HepG2 (cell line): ENCODE results near the gene CTXN1. TPM values are rescaled to one million over a fixed set of nuclear protein-coding genes. Genes with fewer than 3 reads are reported as not detected.

Experiments used
- CBX1 ChIP-seq: IDR thresholded peaks from one replicate; pipeline ENCODE4 v1.6.1; 2016; ENCODE audit warnings: antibody characterized with exemption, low read depth
- CBX5 ChIP-seq: sonication (generic); formaldehyde crosslinking; IDR thresholded peaks from 2 replicates; pipeline ENCODE4 v1.4.0; 2020; ENCODE audit warnings: missing genetic modification reagents, borderline replicate concordance
- ERF ChIP-seq: IDR thresholded peaks from 2 replicates; pipeline ENCODE4 v1.6.1; 2018; ENCODE audit warnings: missing biosample characterization, missing genetic modification reagents
- EZH2 ChIP-seq: conservative IDR thresholded peaks from 2 replicates; pipeline ENCODE4 v1.6.1; 2012; ENCODE audit warnings: mild to moderate bottlenecking, low read depth, low read length, moderate library complexity
- HHEX ChIP-seq: IDR thresholded peaks from 2 replicates; pipeline ENCODE4 v1.6.1; 2016; ENCODE audit warnings: control low read depth
- IRF2 ChIP-seq: IDR thresholded peaks from 2 replicates; pipeline ENCODE4 v1.6.1; 2018; ENCODE audit warnings: missing genetic modification reagents, missing compliant biosample characterization
- KAT7 ChIP-seq: IDR thresholded peaks from 2 replicates; pipeline ENCODE4 v1.6.1; 2018; ENCODE audit warnings: borderline replicate concordance, missing compliant biosample characterization
- KDM1A ChIP-seq: IDR thresholded peaks from 2 replicates; pipeline ENCODE4 v1.6.1; 2016; ENCODE audit warnings: missing compliant biosample characterization
- MBD4 ChIP-seq: IDR thresholded peaks from 2 replicates; pipeline ENCODE4 v1.6.1; 2012; ENCODE audit warnings: low read length, inconsistent platforms, borderline replicate concordance
- MED1 ChIP-seq: sonication (generic); formaldehyde crosslinking; IDR thresholded peaks from 2 replicates; pipeline ENCODE4 v1.4.0; 2020; ENCODE audit warnings: missing genetic modification reagents
- NFKB2 ChIP-seq: sonication (generic); formaldehyde crosslinking; IDR thresholded peaks from 2 replicates; pipeline ENCODE4 v1.4.0; 2020; ENCODE audit warnings: missing genetic modification reagents, borderline replicate concordance
- PCBP2 ChIP-seq: fragments of 200-400 bp; formaldehyde crosslinking; optimal IDR thresholded peaks from 2 replicates; pipeline ENCODE3; 2018; ENCODE audit warnings: low read length, low read depth; ENCODE audit not compliant: poor library complexity, severe bottlenecking
- PRDM4 ChIP-seq: sonication (generic); formaldehyde crosslinking; IDR thresholded peaks from 2 replicates; pipeline ENCODE4 v1.9.0; 2021; ENCODE audit warnings: missing genetic modification reagents, borderline replicate concordance
- RARG ChIP-seq: sonication (generic); formaldehyde crosslinking; IDR thresholded peaks from 2 replicates; pipeline ENCODE4 v1.4.0; 2020; ENCODE audit warnings: low read depth, mild to moderate bottlenecking, missing genetic modification reagents
- SOX13 ChIP-seq, 3 experiments: fragments of 450-650 bp in 1 of 3; sonication (generic) in 1 of 3; formaldehyde crosslinking in 1 of 3; IDR thresholded peaks in 2 of 3; conservative IDR thresholded peaks in 1 of 3; 2 replicates each; pipeline versions ENCODE4 v1.5.0 to v1.6.1; 2016 to 2020; ENCODE audit warnings: antibody characterized with exemption in 1 of 3, mild to moderate bottlenecking in 1 of 3, missing compliant biosample characterization in 1 of 3, missing genetic modification reagents in 1 of 3, moderate library complexity in 1 of 3
- ZBTB1 ChIP-seq: sonication (generic); formaldehyde crosslinking; IDR thresholded peaks from 2 replicates; pipeline ENCODE4 v1.4.0; 2020; ENCODE audit warnings: missing genetic modification reagents, borderline replicate concordance
- ZNF224 ChIP-seq: sonication (generic); formaldehyde crosslinking; IDR thresholded peaks from 2 replicates; pipeline ENCODE4 v1.5.0; 2020; ENCODE audit warnings: mild to moderate bottlenecking, missing genetic modification reagents
- ZNF33B ChIP-seq: sonication (generic); formaldehyde crosslinking; IDR thresholded peaks from 2 replicates; pipeline ENCODE4 v1.5.1; 2020; ENCODE audit warnings: mild to moderate bottlenecking, missing genetic modification reagents
- ZNF543 ChIP-seq: sonication (generic); formaldehyde crosslinking; IDR thresholded peaks from 2 replicates; pipeline ENCODE4 v1.4.0; 2020; ENCODE audit warnings: mild to moderate bottlenecking, missing genetic modification reagents
- ZNF567 ChIP-seq: sonication (generic); formaldehyde crosslinking; IDR thresholded peaks from 2 replicates; pipeline ENCODE4 v1.8.1; 2023; ENCODE audit warnings: mild to moderate bottlenecking, missing genetic modification reagents, borderline replicate concordance
- ZNF580 ChIP-seq: IDR thresholded peaks from 2 replicates; pipeline ENCODE4 v1.6.1; 2016; ENCODE audit warnings: low read depth, borderline replicate concordance
- ZNF629 ChIP-seq: sonication (generic); formaldehyde crosslinking; conservative IDR thresholded peaks from 2 replicates; pipeline ENCODE4 v1.5.0; 2020; ENCODE audit warnings: missing genetic modification reagents
- ZNF768 ChIP-seq: sonication (generic); formaldehyde crosslinking; IDR thresholded peaks from 2 replicates; pipeline ENCODE4 v1.4.0; 2020; ENCODE audit warnings: missing genetic modification reagents
- polyA plus RNA-seq, 8 experiments: library from polyadenylated mRNA; depleted of rRNA in 3 of 8; stranded (reverse) in 7 of 8; unstranded in 1 of 8; fragments of >200 nt; fragmentation: Illumina TruSeq in 4 of 8; extraction: Trizol in 4 of 8; gene quantifications; 2 replicates each; pipeline versions ENCODE4 v1.2.1 to v1.2.3, GENCODE V29; 2011 to 2016; ENCODE audit warnings: low read depth in 4 of 8, missing spikeins in 1 of 8, mixed read lengths in 1 of 8; ENCODE audit not compliant: insufficient read depth in 1 of 8
- total RNA-seq, 5 experiments: library from RNA; depleted of rRNA; stranded (reverse); fragments of >200 nt; fragmentation: Illumina TruSeq; extraction: Trizol; gene quantifications; 2 replicates each; pipeline ENCODE4 v1.2.3, GENCODE V29; 2016; ENCODE audit warnings: low read depth in 1 of 5
- TF ChIP-seq, protein P1 (sequence below): sonication (generic); formaldehyde crosslinking; IDR thresholded peaks from 2 replicates; pipeline ENCODE4 v1.4.0; 2020; ENCODE audit warnings: mild to moderate bottlenecking, low read depth, missing genetic modification reagents
- TF ChIP-seq, protein P2 (sequence below): sonication (generic); formaldehyde crosslinking; IDR thresholded peaks from 2 replicates; pipeline ENCODE4 v1.5.1; 2020; ENCODE audit warnings: mild to moderate bottlenecking, missing genetic modification reagents, moderate library complexity
- TF ChIP-seq, protein P3 (sequence below): sonication (generic); formaldehyde crosslinking; IDR thresholded peaks from 2 replicates; pipeline ENCODE4 v1.4.0; 2020; ENCODE audit warnings: low read depth, mild to moderate bottlenecking, missing genetic modification reagents

CTXN1 gene
- total and polyA plus RNA-seq, 2 of the 13 experiments (the other 11 are each of a cell fraction or from before 2014, with no cell fraction given) = 0.11 TPM; not detected in 1

- TF ChIP-seq ZNF33B (CRISPR knock-in tag) = no peak
- no peak for TF ChIP-seq ERF (CRISPR knock-in tag)
- TF ChIP-seq ZBTB1 = no peak
- TF ChIP-seq MBD4 = no peak
- no peak for TF ChIP-seq PCBP2
- no peak for TF ChIP-seq ZNF224 (CRISPR knock-in tag)
- no peak for TF ChIP-seq MED1 (CRISPR knock-in tag)
- no peak for TF ChIP-seq PRDM4 (CRISPR knock-in tag)
- no peak for TF ChIP-seq KAT7
- TF ChIP-seq, protein P1, sequence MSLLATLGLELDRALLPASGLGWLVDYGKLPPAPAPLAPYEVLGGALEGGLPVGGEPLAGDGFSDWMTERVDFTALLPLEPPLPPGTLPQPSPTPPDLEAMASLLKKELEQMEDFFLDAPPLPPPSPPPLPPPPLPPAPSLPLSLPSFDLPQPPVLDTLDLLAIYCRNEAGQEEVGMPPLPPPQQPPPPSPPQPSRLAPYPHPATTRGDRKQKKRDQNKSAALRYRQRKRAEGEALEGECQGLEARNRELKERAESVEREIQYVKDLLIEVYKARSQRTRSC (CRISPR knock-in tag) = no peak
- TF ChIP-seq ZNF629 (CRISPR knock-in tag) = no peak
- TF ChIP-seq, protein P2, sequence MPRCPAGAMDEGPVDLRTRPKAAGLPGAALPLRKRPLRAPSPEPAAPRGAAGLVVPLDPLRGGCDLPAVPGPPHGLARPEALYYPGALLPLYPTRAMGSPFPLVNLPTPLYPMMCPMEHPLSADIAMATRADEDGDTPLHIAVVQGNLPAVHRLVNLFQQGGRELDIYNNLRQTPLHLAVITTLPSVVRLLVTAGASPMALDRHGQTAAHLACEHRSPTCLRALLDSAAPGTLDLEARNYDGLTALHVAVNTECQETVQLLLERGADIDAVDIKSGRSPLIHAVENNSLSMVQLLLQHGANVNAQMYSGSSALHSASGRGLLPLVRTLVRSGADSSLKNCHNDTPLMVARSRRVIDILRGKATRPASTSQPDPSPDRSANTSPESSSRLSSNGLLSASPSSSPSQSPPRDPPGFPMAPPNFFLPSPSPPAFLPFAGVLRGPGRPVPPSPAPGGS (CRISPR knock-in tag) = peak; percentile 71
- no peak for TF ChIP-seq EZH2
- no peak for TF ChIP-seq RARG (CRISPR knock-in tag)
- TF ChIP-seq CBX5 (CRISPR knock-in tag) = no peak
- TF ChIP-seq ZNF580 = no peak
- TF ChIP-seq ZNF768 (CRISPR knock-in tag) = peak; percentile 42; the same call in 1 of the 2 replicates
- no peak for TF ChIP-seq ZNF567 (CRISPR knock-in tag)
- no peak for TF ChIP-seq SOX13 (IDR thresholded peaks at IDR 0.05)
- no peak for TF ChIP-seq SOX13 (CRISPR knock-in tag; conservative IDR thresholded peaks at IDR 0.05 in 1 of 2, IDR thresholded peaks at IDR 0.05 in 1 of 2)
- TF ChIP-seq IRF2 (CRISPR knock-in tag) = no peak
- TF ChIP-seq, protein P3, sequence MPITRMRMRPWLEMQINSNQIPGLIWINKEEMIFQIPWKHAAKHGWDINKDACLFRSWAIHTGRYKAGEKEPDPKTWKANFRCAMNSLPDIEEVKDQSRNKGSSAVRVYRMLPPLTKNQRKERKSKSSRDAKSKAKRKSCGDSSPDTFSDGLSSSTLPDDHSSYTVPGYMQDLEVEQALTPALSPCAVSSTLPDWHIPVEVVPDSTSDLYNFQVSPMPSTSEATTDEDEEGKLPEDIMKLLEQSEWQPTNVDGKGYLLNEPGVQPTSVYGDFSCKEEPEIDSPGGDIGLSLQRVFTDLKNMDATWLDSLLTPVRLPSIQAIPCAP (CRISPR knock-in tag) = no peak
- TF ChIP-seq NFKB2 = 0 out of 2 replicates have a peak, but pooled peaks have one; percentile 5
- TF ChIP-seq ZNF543 = no peak
- no peak for TF ChIP-seq CBX1
- no peak for TF ChIP-seq KDM1A (CRISPR knock-in tag)
- TF ChIP-seq HHEX (CRISPR knock-in tag) = no peak
Observed at GRCh38 chr19:7916103-7916954, 9.6 kb downstream of the CTXN1 start (continued).
